Sigmoid colon (tissue), 7 donors: ENCODE measurements around the gene STK25. TPM values are rescaled to one million over a fixed set of nuclear protein-coding genes. Genes with fewer than 3 reads are reported as not detected.
A peak's percentile ranks its signal among the peaks of the same experiment; 100 is the strongest.

Experiments used
- DNase-seq: peaks from one replicate; pipeline ENCODE4 v3.0.0-alpha.2; 2019
- H3K27ac ChIP-seq, 4 donors: fragments of 200-600 bp; sonication (generic); one replicate each; pipeline ENCODE4 v1.5.1; 2016 to 2019; ENCODE audit warnings: mild to moderate bottlenecking in 1 of 4
- H3K27me3 ChIP-seq, 3 donors: fragments of 200-600 bp; sonication (generic); one replicate each; pipeline ENCODE4 v1.5.1; 2019; ENCODE audit warnings: mild to moderate bottlenecking in 1 of 3
- H3K36me3 ChIP-seq, 4 donors: fragments of 200-600 bp; sonication (generic); one replicate each; pipeline ENCODE4 v1.5.1; 2016 to 2019
- H3K4me1 ChIP-seq, 4 donors: fragments of 200-600 bp; sonication (generic); one replicate each; pipeline ENCODE4 v1.5.1; 2017 to 2019
- H3K4me3 ChIP-seq, 4 donors: fragments of 200-600 bp; sonication (generic); one replicate each; pipeline ENCODE4 v1.5.1; 2017 to 2019; ENCODE audit warnings: mild to moderate bottlenecking in 2 of 4, moderate library complexity in 1 of 4
- H3K9me3 ChIP-seq, 4 donors: fragments of 200-600 bp in 3 of 4; sonication (generic) in 3 of 4; one replicate each; pipeline versions ENCODE4 v1.5.1 to v1.6.1; 2013 to 2019
- CTCF ChIP-seq, 4 experiments: fragments of 450-650 bp in 3 of 4; fragments of 200-600 bp in 1 of 4; IDR thresholded peaks; one replicate each; pipeline ENCODE4 v1.5.1; 2016 to 2019; ENCODE audit warnings: antibody characterized with exemption in 4 of 4, mild to moderate bottlenecking in 3 of 4, moderate library complexity in 2 of 4
- EP300 ChIP-seq, 4 donors: sonication (generic); formaldehyde crosslinking; IDR thresholded peaks; one replicate each; pipeline ENCODE4 v1.6.1; 2017; ENCODE audit warnings: antibody characterized with exemption in 4 of 4
- POLR2A ChIP-seq, 2 donors: fragments of 450-650 bp; IDR thresholded peaks; one replicate each; pipeline ENCODE4 v1.6.1; 2016; ENCODE audit warnings: antibody characterized with exemption in 2 of 2, mild to moderate bottlenecking in 2 of 2, moderate library complexity in 2 of 2
- POLR2AphosphoS5 ChIP-seq, 4 donors: sonication (generic); formaldehyde crosslinking; IDR thresholded peaks; one replicate each; pipeline ENCODE4 v1.6.1; 2017; ENCODE audit warnings: antibody characterized with exemption in 4 of 4
- WGBS, 2 donors: extraction: QIAGEN DNeasy Blood & Tissue Kit; methylation state at CpG; one replicate each; pipeline ENCODE4 v1.1.7; 2013; 5-methylcytosine and 5-hydroxymethylcytosine counted together
- intact Hi-C: fragments of 100-400 bp; cut with DNase I; formaldehyde crosslinking; loops from one replicate; pipeline ENCODE4 v1.15.1; 2023
- polyA plus RNA-seq, 3 donors: library from polyadenylated mRNA; stranded (reverse); fragments of 200-250 nt; gene quantifications; one replicate each; pipeline ENCODE4 v1.2.3, GENCODE V29; 2013
- total RNA-seq, 4 donors: library from RNA; depleted of rRNA; stranded (reverse); fragments of >200 nt; gene quantifications; one replicate each; pipeline ENCODE4 v1.1.0, GENCODE V29; 2016
- donor health status: healthy with polysubstance abuse.
- donor health status: Bipolar disorder and iron deficiency.
- donor health status: healthy.

The STK25 gene
- total and polyA plus RNA-seq, 7 donors, result 77.7 to 266 (median 135) TPM

DNA sequence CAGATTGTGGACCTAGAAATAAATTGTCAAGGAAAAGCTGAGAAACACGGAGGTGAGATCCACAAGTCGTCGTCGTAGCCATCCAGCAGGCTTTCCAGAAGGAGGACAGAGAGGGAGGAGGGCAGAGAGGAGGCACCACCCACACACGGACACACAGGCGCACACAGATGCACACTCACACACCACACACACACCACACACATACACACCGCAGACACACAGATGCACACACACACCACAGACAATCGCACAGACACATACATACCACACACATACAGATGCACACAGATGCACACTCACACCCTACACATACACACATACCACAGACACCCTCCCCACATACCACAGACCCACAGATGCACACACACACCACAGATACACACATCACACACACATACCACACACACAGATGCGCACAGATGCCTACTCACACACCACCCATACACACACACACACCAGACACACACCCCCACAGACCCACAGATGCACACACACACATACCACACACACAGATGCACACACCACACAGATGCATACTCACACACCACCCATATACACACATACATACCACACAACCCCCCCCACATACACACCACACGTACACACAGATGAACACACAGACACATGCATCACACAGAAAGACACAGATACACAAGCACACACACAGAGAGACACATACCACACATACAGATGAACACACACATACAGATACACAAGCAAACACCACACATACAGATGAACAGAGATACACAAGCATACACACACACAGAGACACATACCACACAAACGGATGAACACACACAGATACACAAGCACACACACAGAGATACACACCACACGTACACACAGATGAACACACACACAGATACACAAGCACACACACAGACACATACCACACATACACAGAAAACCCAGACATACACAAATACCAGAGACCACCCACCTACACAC lies 37.4 kb upstream of the STK25 start:
- DNase-seq, result no peak
- no peaks in the 10 kb centered on the region for H3K9me3 ChIP-seq
- H3K27ac ChIP-seq, result no peak overlapping the region
- peaks cover 0 to 35% (median 30%) of the 10 kb centered on the region in 4 donors for H3K4me1 ChIP-seq
- TF ChIP-seq POLR2A (IDR thresholded peaks at IDR 0.05) (no peak), POLR2AphosphoS5 (IDR thresholded peaks at IDR 0.05) (no peak), CTCF (IDR thresholded peaks at IDR 0.05) (no peak), EP300 (IDR thresholded peaks at IDR 0.05) (no peak)
- intact Hi-C loops, result loop anchor here (5.0 kb wide), 1 partner anchor 67 kb away; no protein-coding TSS in a partner anchor
- no peak overlapping the region for H3K4me3 ChIP-seq
- WGBS, 2 donors, result 72 to 77% methylated on average over 12 of the region's 12 CpGs
- H3K27me3 ChIP-seq, result peaks cover 15 to 29% (median 20%) of the 10 kb centered on the region in 3 donors
- no peaks in the 10 kb centered on the region for H3K36me3 ChIP-seq

DNA sequence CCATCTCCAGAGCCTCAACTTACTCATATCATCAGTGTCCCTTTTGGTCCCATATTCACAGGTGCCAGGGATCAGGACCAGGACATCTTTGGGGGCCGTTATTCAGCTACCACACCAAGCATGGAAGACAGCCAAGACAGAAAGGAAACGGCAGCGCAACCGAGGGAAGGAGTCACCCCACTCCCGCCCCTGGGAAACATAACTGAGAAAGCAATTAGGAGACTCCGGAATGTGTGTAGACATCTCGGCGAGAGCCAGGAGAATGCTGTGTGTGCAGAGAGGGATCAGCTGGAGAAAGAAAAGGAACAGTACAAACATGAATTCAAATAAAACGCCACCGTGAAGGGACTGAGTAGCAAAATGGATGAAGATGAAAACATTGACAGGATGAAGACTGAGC lies 36.7 kb upstream of the STK25 start:
- H3K27ac ChIP-seq, result no peak overlapping the region
- peaks cover 0 to 31% (median 28%) of the 10 kb centered on the region in 4 donors for H3K4me1 ChIP-seq
- no peak for TF ChIP-seq CTCF (IDR thresholded peaks at IDR 0.05)
- no peaks in the 10 kb centered on the region for H3K9me3 ChIP-seq
- peaks cover 16 to 36% (median 24%) of the 10 kb centered on the region in 3 donors for H3K27me3 ChIP-seq
- no peak for DNase-seq
- 38 to 60% methylated on average over 10 of the region's 10 CpGs for WGBS, 2 donors
- intact Hi-C loops, result loop anchor here (5.0 kb wide), 1 partner anchor 67 kb away; no protein-coding TSS in a partner anchor
- no peak overlapping the region for H3K4me3 ChIP-seq
- H3K36me3 ChIP-seq, result no peaks in the 10 kb centered on the region

- peaks cover 0 to 27% (median 23%) of the 10 kb centered on the region in 4 donors for H3K4me1 ChIP-seq
- no peaks in the 10 kb centered on the region for H3K36me3 ChIP-seq
- DNase-seq, result no peak
- no peak overlapping the region for H3K4me3 ChIP-seq
- intact Hi-C loops, result no loop called here
- H3K9me3 ChIP-seq, result no peaks in the 10 kb centered on the region
- TF ChIP-seq POLR2A (IDR thresholded peaks at IDR 0.05) (no peak), POLR2AphosphoS5 (IDR thresholded peaks at IDR 0.05) (no peak), EP300 (IDR thresholded peaks at IDR 0.05) (no peak), CTCF (IDR thresholded peaks at IDR 0.05) (no peak)
- 61 to 77% methylated on average over 15 of the region's 15 CpGs for WGBS, 2 donors
- no peak overlapping the region for H3K27ac ChIP-seq
- H3K27me3 ChIP-seq, result peaks cover 16 to 43% (median 24%) of the 10 kb centered on the region in 3 donors
Measured at GRCh38 chr2:241542278-241542605, 33.9 kb upstream of the STK25 start.

DNA sequence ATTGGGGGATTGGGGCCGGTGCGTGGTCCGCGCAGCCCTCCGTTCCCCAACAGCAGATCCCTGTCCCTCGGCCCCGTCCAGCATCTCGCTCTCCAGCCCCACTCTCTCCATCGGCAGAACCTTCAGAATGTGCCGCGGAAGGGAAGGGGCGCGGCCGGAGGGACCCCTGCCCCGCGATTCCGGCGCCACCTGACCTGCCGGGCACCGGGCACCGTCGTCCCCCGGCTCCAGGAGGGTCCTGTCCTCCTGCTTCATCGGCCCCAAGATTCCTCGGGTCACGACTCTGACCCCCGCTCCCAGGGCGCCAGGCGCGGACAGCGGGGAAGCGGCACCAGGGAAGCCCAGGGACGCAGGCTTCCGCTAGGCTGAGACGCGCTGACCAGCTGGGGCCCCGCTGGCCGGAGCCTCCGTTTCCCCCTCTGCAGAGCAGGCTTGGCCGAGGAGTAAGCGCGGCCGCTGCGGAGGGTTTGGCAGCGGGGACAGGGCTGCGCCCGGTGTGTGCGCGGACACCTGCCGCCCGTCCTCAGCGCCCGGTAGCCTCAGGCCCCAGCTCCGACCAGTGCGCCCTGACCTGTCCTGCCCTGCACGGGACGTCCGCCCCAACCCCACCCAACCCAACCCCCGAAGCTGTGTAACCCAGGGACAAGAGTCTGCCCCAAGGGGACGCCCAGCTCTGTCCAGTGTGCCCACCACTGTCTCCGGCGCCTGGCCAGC lies 33.3 kb upstream of the STK25 start:
- Histone ChIP-seq H3K27me3 (peaks cover 16 to 39% (median 24%) of the 10 kb centered on the region in 3 donors), H3K4me1 (peaks cover 0 to 22% (median 17%) of the 10 kb centered on the region in 4 donors), H3K4me3 (peak overlapping the region in 3 of 4 donors; percentile 28 to 51 (median 44)), H3K27ac (peak overlapping the region in 1 of 4 donors; percentile 79), H3K9me3 (no peaks in the 10 kb centered on the region), H3K36me3 (no peaks in the 10 kb centered on the region)
- DNase-seq, result no peak
- TF ChIP-seq CTCF (IDR thresholded peaks at IDR 0.05), result no peak
- TF ChIP-seq POLR2AphosphoS5 (IDR thresholded peaks at IDR 0.05), result no peak
- TF ChIP-seq POLR2A (IDR thresholded peaks at IDR 0.05), result no peak
- TF ChIP-seq EP300 (IDR thresholded peaks at IDR 0.05), result no peak
- intact Hi-C loops, result no loop called here
- WGBS, 2 donors, result 20 to 41% methylated on average over 62 of the region's 62 CpGs
